Kidney (tissue), 14 donors: Measurements from ENCODE around the gene TBX21. TPM values are rescaled to one million over a fixed set of nuclear protein-coding genes. Genes with fewer than 3 reads are reported as not detected.

Source experiments
- DNase-seq, 5 donors: peaks; one replicate each; pipeline ENCODE4 v3.0.0-alpha.2; 2013 to 2020
- FAIRE-seq: peaks from 2 replicates; lab custom pipeline; 2012; peaks lifted over from hg19 to GRCh38; lab: Jason Lieb, UNC
- H3K27ac ChIP-seq, 2 donors: one replicate each; pipeline ENCODE4 v1.7.0; 2013; ENCODE audit warnings: low read depth in 2 of 2, low read length in 2 of 2, inconsistent platforms in 1 of 2
- H3K27me3 ChIP-seq: one replicate; pipeline ENCODE4 v1.7.1; 2013; ENCODE audit warnings: low read length, inconsistent platforms; ENCODE audit not compliant: control insufficient read depth, insufficient read depth
- H3K36me3 ChIP-seq, 3 donors: one replicate each; pipeline versions ENCODE4 v1.7.0 to v1.7.1; 2013; ENCODE audit warnings: low read length in 3 of 3, control low read depth in 1 of 3, inconsistent platforms in 1 of 3; ENCODE audit not compliant: insufficient read depth in 3 of 3, control insufficient read depth in 2 of 3
- H3K4me1 ChIP-seq, 3 donors: one replicate each; pipeline versions ENCODE4 v1.7.0 to v1.7.1; 2013; ENCODE audit warnings: low read length in 3 of 3, inconsistent platforms in 1 of 3, low read depth in 1 of 3; ENCODE audit not compliant: control insufficient read depth in 2 of 3, insufficient read depth in 2 of 3
- H3K4me3 ChIP-seq, 3 donors: one replicate each; pipeline versions ENCODE4 v1.7.0 to v1.8.1; 2013; ENCODE audit warnings: low read length in 3 of 3, control low read depth in 1 of 3, inconsistent platforms in 1 of 3
- H3K9ac ChIP-seq, 3 donors: one replicate each; pipeline versions ENCODE4 v1.7.0 to v1.7.1; 2013; ENCODE audit warnings: low read length in 3 of 3, control low read depth in 1 of 3, inconsistent platforms in 1 of 3
- H3K9me3 ChIP-seq, 3 donors: one replicate each; pipeline versions ENCODE4 v1.7.0 to v1.7.1; 2013; ENCODE audit warnings: low read length in 3 of 3, control low read depth in 1 of 3, inconsistent platforms in 1 of 3; ENCODE audit not compliant: control insufficient read depth in 2 of 3, insufficient read depth in 1 of 3
- CTCF ChIP-seq: IDR thresholded peaks from 3 replicates; pipeline ENCODE4 v1.5.1; 2012; ENCODE audit warnings: mild to moderate bottlenecking, moderate library complexity, borderline replicate concordance; ENCODE audit not compliant: insufficient read depth; ENCODE audit errors: extremely low read depth
- intact Hi-C: fragments of 100-400 bp; cut with DNase I; formaldehyde crosslinking; loops from one replicate; pipeline ENCODE4 v1.11.1; 2022
- polyA plus RNA-seq: library from polyadenylated mRNA; stranded (reverse); fragments of 350-450 nt; fragmentation: Illumina TruSeq; extraction: RNeasy Lipid Tissue Mini Kit (QIAGEN cat#74804); gene quantifications from one replicate; pipeline ENCODE4 v1.2.3, GENCODE V29; 2014; ENCODE audit warnings: low read depth, low replicate concordance; ENCODE audit not compliant: insufficient read depth
- total RNA-seq: library from RNA; stranded (reverse); fragmentation: NEBNext Ultra II Directional; extraction: Animal tissue kit (Norgen Biotek cat#: 25700); gene quantifications from one replicate; pipeline ENCODE4 v1.2.1, GENCODE V29; 2021
- donor health status: control.
- donor health status: control.
- donor health status: control.
- donor health status: control.
- donor health status: control.
- donor health status: DM: yes; HTN: yes; CAD: no.
- donor health status: Normal renal cell carcinoma (clear cell type).

Gene TBX21
- total and polyA plus RNA-seq, 2 donors from 2014 or later: 0.24 to 1.9 TPM

- intact Hi-C loops: no loop called here
- Histone ChIP-seq H3K9me3 (no peaks in the 10 kb centered on the region), H3K9ac (no peak overlapping the region), H3K36me3 (no peaks in the 10 kb centered on the region), H3K4me1 (no peaks in the 10 kb centered on the region), H3K4me3 (no peak overlapping the region), H3K27me3 (peaks cover 6% of the 10 kb centered on the region), H3K27ac (no peak overlapping the region)
- no peak for DNase-seq
- no peak for FAIRE-seq
- no peak for TF ChIP-seq CTCF
These were observed 42.0 kb downstream of the TBX21 start for GRCh38 chr17:47774987-47775580.

- no peak for FAIRE-seq
- intact Hi-C loops: no loop called here
- TF ChIP-seq CTCF: peak; percentile 63
- H3K27ac ChIP-seq: no peak overlapping the region
- DNase-seq: peak in 3 of 5 donors; percentile 21 to 43 (median 32)
- H3K36me3 ChIP-seq: no peaks in the 10 kb centered on the region
- H3K4me3 ChIP-seq: no peak overlapping the region
- H3K9me3 ChIP-seq: no peaks in the 10 kb centered on the region
- H3K27me3 ChIP-seq: peaks cover 6% of the 10 kb centered on the region
- H3K4me1 ChIP-seq: no peaks in the 10 kb centered on the region
- no peak overlapping the region for H3K9ac ChIP-seq
These were observed 43.5 kb downstream of the TBX21 start for GRCh38 chr17:47776330-47777197.

GRCh38 chr17:47778184-47778635 lies 45.2 kb downstream of the TBX21 start:
- Histone ChIP-seq H3K4me1 (no peaks in the 10 kb centered on the region), H3K36me3 (no peaks in the 10 kb centered on the region), H3K9ac (no peak overlapping the region), H3K9me3 (no peaks in the 10 kb centered on the region), H3K4me3 (no peak overlapping the region), H3K27me3 (peaks cover 6% of the 10 kb centered on the region), H3K27ac (no peak overlapping the region)
- intact Hi-C loops: no loop called here
- FAIRE-seq: no peak
- no peak for TF ChIP-seq CTCF
- DNase-seq: peak in 1 of 5 donors; percentile 64
